ENCODE results near the gene LAMA2. TPM values are rescaled to one million over a fixed set of nuclear protein-coding genes. Genes with fewer than 3 reads are reported as not detected.

Gene LAMA2
- total RNA-seq, 1 experiment from 2014 or later, result 0.28 TPM

GRCh38 chr6:129007701-129008373 lies 124.9 kb downstream of the LAMA2 start:
- CTCF ChIA-PET, result no interaction called here
- no peak for DNase-seq (ENCODE audit: low read depth, low spot score)
- TF ChIP-seq, protein P1, sequence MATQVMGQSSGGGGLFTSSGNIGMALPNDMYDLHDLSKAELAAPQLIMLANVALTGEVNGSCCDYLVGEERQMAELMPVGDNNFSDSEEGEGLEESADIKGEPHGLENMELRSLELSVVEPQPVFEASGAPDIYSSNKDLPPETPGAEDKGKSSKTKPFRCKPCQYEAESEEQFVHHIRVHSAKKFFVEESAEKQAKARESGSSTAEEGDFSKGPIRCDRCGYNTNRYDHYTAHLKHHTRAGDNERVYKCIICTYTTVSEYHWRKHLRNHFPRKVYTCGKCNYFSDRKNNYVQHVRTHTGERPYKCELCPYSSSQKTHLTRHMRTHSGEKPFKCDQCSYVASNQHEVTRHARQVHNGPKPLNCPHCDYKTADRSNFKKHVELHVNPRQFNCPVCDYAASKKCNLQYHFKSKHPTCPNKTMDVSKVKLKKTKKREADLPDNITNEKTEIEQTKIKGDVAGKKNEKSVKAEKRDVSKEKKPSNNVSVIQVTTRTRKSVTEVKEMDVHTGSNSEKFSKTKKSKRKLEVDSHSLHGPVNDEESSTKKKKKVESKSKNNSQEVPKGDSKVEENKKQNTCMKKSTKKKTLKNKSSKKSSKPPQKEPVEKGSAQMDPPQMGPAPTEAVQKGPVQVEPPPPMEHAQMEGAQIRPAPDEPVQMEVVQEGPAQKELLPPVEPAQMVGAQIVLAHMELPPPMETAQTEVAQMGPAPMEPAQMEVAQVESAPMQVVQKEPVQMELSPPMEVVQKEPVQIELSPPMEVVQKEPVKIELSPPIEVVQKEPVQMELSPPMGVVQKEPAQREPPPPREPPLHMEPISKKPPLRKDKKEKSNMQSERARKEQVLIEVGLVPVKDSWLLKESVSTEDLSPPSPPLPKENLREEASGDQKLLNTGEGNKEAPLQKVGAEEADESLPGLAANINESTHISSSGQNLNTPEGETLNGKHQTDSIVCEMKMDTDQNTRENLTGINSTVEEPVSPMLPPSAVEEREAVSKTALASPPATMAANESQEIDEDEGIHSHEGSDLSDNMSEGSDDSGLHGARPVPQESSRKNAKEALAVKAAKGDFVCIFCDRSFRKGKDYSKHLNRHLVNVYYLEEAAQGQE (IDR thresholded peaks at IDR 0.05; ENCODE audit: insufficient read depth in 1 of 2, low read depth in 2 of 2, low read length in 1 of 2), result no peak
- no peak for TF ChIP-seq TCF7L2 (IDR thresholded peaks at IDR 0.05; ENCODE audit: low read depth, low read length)
- no peak for TF ChIP-seq CTCF (IDR thresholded peaks at IDR 0.05)
- no peak for TF ChIP-seq POLR2AphosphoS5 (IDR thresholded peaks at IDR 0.05; ENCODE audit: low read depth, low read length)
- no peak for TF ChIP-seq SIN3A (IDR thresholded peaks at IDR 0.05; ENCODE audit: borderline replicate concordance, insufficient read depth, low read depth, low read length)
- ATAC-seq, result no peak
- in situ Hi-C loops (cut with HindIII; ENCODE audit: low pct_unique_long_range_greater_than_20kb, low sequenced_read_pairs) (no loop called here), intact Hi-C loops (cut with micrococcal nuclease; ENCODE audit: unreplicated experiment) (no loop called here)
- Histone ChIP-seq H3K9me3 (ENCODE audit: control insufficient read depth, insufficient read depth, low read depth, low read length) (no peaks in the 10 kb centered on the region), H3K36me3 (ENCODE audit: control insufficient read depth, insufficient read depth, low read length) (no peaks in the 10 kb centered on the region), H3K27ac (ENCODE audit: low read length) (no peak overlapping the region), H3K4me3 (ENCODE audit: low read depth in 2 of 2, low read length in 2 of 2) (no peak overlapping the region), H3K27me3 (ENCODE audit: control insufficient read depth, insufficient read depth, low read length) (no peaks in the 10 kb centered on the region), H3K4me1 (ENCODE audit: control insufficient read depth, insufficient read depth, low read length) (no peaks in the 10 kb centered on the region)
- POLR2A ChIA-PET, result no interaction called here
- BruUV-seq (replicated peaks), result no TSS peak

- in situ Hi-C loops (cut with HindIII; ENCODE audit: low pct_unique_long_range_greater_than_20kb, low sequenced_read_pairs) (no loop called here), intact Hi-C loops (cut with micrococcal nuclease; ENCODE audit: unreplicated experiment) (no loop called here)
- no TSS peak for BruUV-seq (replicated peaks)
- Histone ChIP-seq H3K9me3 (ENCODE audit: control insufficient read depth, insufficient read depth, low read depth, low read length) (no peaks in the 10 kb centered on the region), H3K27me3 (ENCODE audit: control insufficient read depth, insufficient read depth, low read length) (no peaks in the 10 kb centered on the region), H3K4me3 (ENCODE audit: low read depth in 2 of 2, low read length in 2 of 2) (no peak overlapping the region), H3K4me1 (ENCODE audit: control insufficient read depth, insufficient read depth, low read length) (no peaks in the 10 kb centered on the region), H3K36me3 (ENCODE audit: control insufficient read depth, insufficient read depth, low read length) (no peaks in the 10 kb centered on the region), H3K27ac (ENCODE audit: low read length) (no peak overlapping the region)
- TF ChIP-seq, protein P1 (IDR thresholded peaks at IDR 0.05; ENCODE audit: insufficient read depth in 1 of 2, low read depth in 2 of 2, low read length in 1 of 2), result no peak
- TF ChIP-seq TCF7L2 (IDR thresholded peaks at IDR 0.05; ENCODE audit: low read depth, low read length) (no peak), SIN3A (IDR thresholded peaks at IDR 0.05; ENCODE audit: borderline replicate concordance, insufficient read depth, low read depth, low read length) (no peak), POLR2AphosphoS5 (IDR thresholded peaks at IDR 0.05; ENCODE audit: low read depth, low read length) (no peak), CTCF (IDR thresholded peaks at IDR 0.05) (no peak)
- no peak for DNase-seq (ENCODE audit: low read depth, low spot score)
- CTCF ChIA-PET, result no interaction called here
- POLR2A ChIA-PET, result no interaction called here
- no peak for ATAC-seq
Measured at GRCh38 chr6:129008591-129008990, 125.7 kb downstream of the LAMA2 start.
